ENCODE measurements around the gene HNF4A.

- TF ChIP-seq, protein P1, sequence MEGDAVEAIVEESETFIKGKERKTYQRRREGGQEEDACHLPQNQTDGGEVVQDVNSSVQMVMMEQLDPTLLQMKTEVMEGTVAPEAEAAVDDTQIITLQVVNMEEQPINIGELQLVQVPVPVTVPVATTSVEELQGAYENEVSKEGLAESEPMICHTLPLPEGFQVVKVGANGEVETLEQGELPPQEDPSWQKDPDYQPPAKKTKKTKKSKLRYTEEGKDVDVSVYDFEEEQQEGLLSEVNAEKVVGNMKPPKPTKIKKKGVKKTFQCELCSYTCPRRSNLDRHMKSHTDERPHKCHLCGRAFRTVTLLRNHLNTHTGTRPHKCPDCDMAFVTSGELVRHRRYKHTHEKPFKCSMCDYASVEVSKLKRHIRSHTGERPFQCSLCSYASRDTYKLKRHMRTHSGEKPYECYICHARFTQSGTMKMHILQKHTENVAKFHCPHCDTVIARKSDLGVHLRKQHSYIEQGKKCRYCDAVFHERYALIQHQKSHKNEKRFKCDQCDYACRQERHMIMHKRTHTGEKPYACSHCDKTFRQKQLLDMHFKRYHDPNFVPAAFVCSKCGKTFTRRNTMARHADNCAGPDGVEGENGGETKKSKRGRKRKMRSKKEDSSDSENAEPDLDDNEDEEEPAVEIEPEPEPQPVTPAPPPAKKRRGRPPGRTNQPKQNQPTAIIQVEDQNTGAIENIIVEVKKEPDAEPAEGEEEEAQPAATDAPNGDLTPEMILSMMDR (IDR thresholded peaks at IDR 0.05): no peak
- TF ChIP-seq POLR2A (IDR thresholded peaks at IDR 0.05): no peak
Measured at GRCh38 chr20:44411020-44411756, 55.7 kb downstream of the HNF4A start.
